OCI-LY1 (cell line): Measurements from ENCODE around the gene BTNL2.

Source experiments
- H2AFZ ChIP-seq: fragments of 200-600 bp; sonication (generic), shearing (Covaris generic); 2 replicates; pipeline ENCODE4 v1.6.0; 2014; ENCODE audit warnings: antibody characterized with exemption, mild to moderate bottlenecking, low read length
- H3F3A ChIP-seq: fragments of 200-600 bp; sonication (generic), shearing (Covaris generic); 2 replicates; pipeline ENCODE4 v1.6.0; 2014; ENCODE audit warnings: mild to moderate bottlenecking, antibody characterized with exemption, low read length, moderate library complexity; ENCODE audit not compliant: insufficient read depth
- H3K27ac ChIP-seq: fragments of 200-600 bp; sonication (generic); 2 replicates; pipeline ENCODE4 v1.5.1; 2014; ENCODE audit warnings: low read length, mixed run types, mild to moderate bottlenecking, low read depth; ENCODE audit not compliant: poor library complexity, severe bottlenecking
- H3K27me3 ChIP-seq: fragments of 200-600 bp; sonication (generic); 2 replicates; pipeline ENCODE4 v1.6.0; 2014; ENCODE audit warnings: antibody characterized with exemption, mild to moderate bottlenecking, low read length, moderate library complexity; ENCODE audit not compliant: insufficient read depth
- H3K36me3 ChIP-seq: fragments of 200-600 bp; sonication (generic); 2 replicates; pipeline ENCODE4 v1.6.1; 2014; ENCODE audit warnings: mild to moderate bottlenecking, antibody characterized with exemption, low read length, moderate library complexity, mixed read lengths; ENCODE audit not compliant: insufficient read depth
- H3K4me1 ChIP-seq: fragments of 200-600 bp; sonication (generic); 2 replicates; pipeline ENCODE4 v1.5.1; 2014; ENCODE audit warnings: mild to moderate bottlenecking, low read length, moderate library complexity; ENCODE audit not compliant: insufficient read depth, severe bottlenecking
- H3K4me2 ChIP-seq: fragments of 200-600 bp; sonication (generic), shearing (Covaris generic); 2 replicates; pipeline ENCODE4 v1.6.1; 2014; ENCODE audit warnings: low read length
- H3K4me3 ChIP-seq: fragments of 200-600 bp; sonication (generic); 2 replicates; pipeline ENCODE4 v1.5.1; 2014; ENCODE audit warnings: low read length, low read depth, mild to moderate bottlenecking, mixed read lengths; ENCODE audit not compliant: poor library complexity, severe bottlenecking
- H3K79me2 ChIP-seq: fragments of 200-600 bp; shearing (Covaris generic); 2 replicates; pipeline ENCODE4 v1.6.1; 2016; ENCODE audit warnings: mixed run types, low read length, mixed read lengths; ENCODE audit not compliant: insufficient read depth
- H3K9ac ChIP-seq: fragments of 200-600 bp; sonication (generic), shearing (Covaris generic); 2 replicates; pipeline ENCODE4 v1.6.1; 2014; ENCODE audit warnings: mild to moderate bottlenecking, low read length, mixed read lengths
- H3K9me2 ChIP-seq: fragments of 200-600 bp; sonication (generic), shearing (Covaris generic); 2 replicates; pipeline ENCODE4 v1.6.1; 2014; ENCODE audit warnings: low read depth, mild to moderate bottlenecking, low read length, mixed read lengths
- H3K9me3 ChIP-seq: fragments of 200-600 bp; shearing (Covaris generic); 2 replicates; pipeline ENCODE4 v1.6.1; 2014; ENCODE audit warnings: low read length, mixed read lengths
- H4K20me1 ChIP-seq: fragments of 200-600 bp; sonication (generic), shearing (Covaris generic); 2 replicates; pipeline ENCODE4 v1.6.0; 2016; ENCODE audit warnings: mild to moderate bottlenecking, low read length; ENCODE audit not compliant: insufficient read depth
- CTCF ChIP-seq: fragments of 200-600 bp; sonication (generic), shearing (Covaris generic); IDR thresholded peaks from 2 replicates; pipeline ENCODE4 v1.5.1; 2017; ENCODE audit warnings: mild to moderate bottlenecking, antibody characterized with exemption, low read length, moderate library complexity, mixed read lengths
- EZH2 ChIP-seq: fragments of 200-600 bp; sonication (generic), shearing (Covaris generic); IDR thresholded peaks from 2 replicates; pipeline ENCODE4 v1.8.0; 2017; ENCODE audit warnings: borderline replicate concordance, mixed run types, mild to moderate bottlenecking, antibody characterized with exemption, low read length, moderate library complexity, mixed read lengths

The BTNL2 gene

DNA sequence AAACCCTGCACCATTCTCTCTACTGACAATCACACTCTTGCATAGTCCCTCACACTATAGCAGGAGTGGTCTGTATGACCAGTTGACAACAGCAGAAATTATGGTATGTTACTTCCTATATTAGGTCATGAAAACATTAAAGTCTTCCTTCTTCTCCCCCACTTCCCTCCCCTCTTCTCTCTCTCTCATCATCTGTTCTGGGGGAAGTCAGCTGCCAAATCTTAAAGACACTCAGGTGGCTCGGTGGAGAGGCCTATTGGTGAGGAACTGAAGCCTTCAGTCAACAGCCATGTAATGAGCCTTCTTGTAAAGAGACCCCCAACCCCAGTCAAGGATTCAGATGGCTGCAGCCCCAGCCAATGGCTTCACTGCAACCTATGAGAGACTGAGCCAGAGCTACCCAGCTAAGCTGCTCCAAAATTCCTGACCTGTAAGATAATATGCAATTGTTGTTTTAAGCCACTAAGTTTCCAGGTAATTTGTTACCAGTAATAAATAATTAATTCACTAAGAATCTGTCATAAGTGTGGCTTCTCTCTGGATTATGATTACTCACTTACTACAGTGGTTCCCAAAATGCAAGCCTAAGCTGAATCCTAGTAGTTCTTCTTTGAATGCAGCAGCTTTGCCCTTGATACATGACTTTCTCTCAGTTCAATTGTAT lies 24.1 kb downstream of the BTNL2 start:
- H3K27me3 ChIP-seq, result 0 out of 2 replicates have a peak, but pooled peaks cover 4% of the 10 kb centered on the region
- no peaks in the 10 kb centered on the region for H3F3A ChIP-seq
- no peaks in the 10 kb centered on the region for H3K9me3 ChIP-seq
- no peak overlapping the region for H3K4me2 ChIP-seq
- no peak overlapping the region for H3K4me3 ChIP-seq
- no peak overlapping the region for H3K27ac ChIP-seq
- H3K4me1 ChIP-seq, result no peaks in the 10 kb centered on the region
- no peak overlapping the region for H2AFZ ChIP-seq
- no peaks in the 10 kb centered on the region for H4K20me1 ChIP-seq
- no peak overlapping the region for H3K9ac ChIP-seq
- no peaks in the 10 kb centered on the region for H3K9me2 ChIP-seq
- H3K36me3 ChIP-seq, result no peaks in the 10 kb centered on the region
- no peaks in the 10 kb centered on the region for H3K79me2 ChIP-seq
- TF ChIP-seq EZH2 (no peak), CTCF (no peak)

DNA sequence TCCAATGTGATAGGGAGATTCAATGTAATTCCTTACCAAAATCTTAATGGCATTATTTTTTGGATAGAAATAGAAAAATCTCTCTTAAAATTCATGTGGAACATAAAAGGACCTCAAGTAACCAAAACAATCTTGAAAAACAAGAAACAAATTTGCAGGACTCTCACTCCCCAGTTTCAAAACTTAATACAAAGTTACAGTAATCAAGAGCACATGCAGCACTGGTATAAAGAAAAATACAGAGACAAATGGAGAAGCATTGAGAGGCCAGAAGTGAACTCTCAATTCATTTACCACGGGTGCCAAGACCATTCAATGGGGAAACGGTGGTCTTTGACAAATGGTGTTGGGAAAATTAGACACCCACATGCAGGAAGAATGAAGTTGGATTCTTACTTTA lies 27.4 kb downstream of the BTNL2 start:
- H3K27me3 ChIP-seq, result 0 out of 2 replicates have a peak, but pooled peaks cover 4% of the 10 kb centered on the region
- H3K9me3 ChIP-seq, result no peaks in the 10 kb centered on the region
- H3K27ac ChIP-seq, result no peak overlapping the region
- H3K4me3 ChIP-seq, result no peak overlapping the region
- H2AFZ ChIP-seq, result no peak overlapping the region
- H3K4me1 ChIP-seq, result no peaks in the 10 kb centered on the region
- TF ChIP-seq EZH2 (no peak), CTCF (no peak)
- no peaks in the 10 kb centered on the region for H3K9me2 ChIP-seq
- H3K79me2 ChIP-seq, result no peaks in the 10 kb centered on the region
- no peak overlapping the region for H3K4me2 ChIP-seq
- H3K9ac ChIP-seq, result no peak overlapping the region
- H4K20me1 ChIP-seq, result no peaks in the 10 kb centered on the region
- H3F3A ChIP-seq, result no peaks in the 10 kb centered on the region
- no peaks in the 10 kb centered on the region for H3K36me3 ChIP-seq

- Histone ChIP-seq H3K27me3 (no peaks in the 10 kb centered on the region), H3K9me2 (no peaks in the 10 kb centered on the region), H3K9ac (no peak overlapping the region), H3K4me2 (no peak overlapping the region), H2AFZ (no peak overlapping the region), H3K9me3 (no peaks in the 10 kb centered on the region), H3K27ac (no peak overlapping the region), H4K20me1 (no peaks in the 10 kb centered on the region), H3K79me2 (no peaks in the 10 kb centered on the region), H3F3A (no peaks in the 10 kb centered on the region), H3K36me3 (no peaks in the 10 kb centered on the region), H3K4me1 (no peaks in the 10 kb centered on the region), H3K4me3 (no peak overlapping the region)
- no peak for TF ChIP-seq CTCF
- no peak for TF ChIP-seq EZH2
These were observed 31.0 kb downstream of the BTNL2 start for GRCh38 chr6:32375739-32376529.
